HG03060 (cell line): Measurements from ENCODE around the gene NLRP9.
"Not testable (repeated sequence)": the region's sequence is repeated elsewhere in the genome, so short reads cannot be mapped to it uniquely, and the experiment has no call there.

Experiments used
- ATAC-seq: cut with Tn5 transposase; IDR thresholded peaks from one replicate; pipeline ENCODE4 v1.9.1; 2021; ENCODE audit warnings: low read depth, moderate number of reproducible peaks; ENCODE audit not compliant: unreplicated experiment

NLRP9 gene

DNA sequence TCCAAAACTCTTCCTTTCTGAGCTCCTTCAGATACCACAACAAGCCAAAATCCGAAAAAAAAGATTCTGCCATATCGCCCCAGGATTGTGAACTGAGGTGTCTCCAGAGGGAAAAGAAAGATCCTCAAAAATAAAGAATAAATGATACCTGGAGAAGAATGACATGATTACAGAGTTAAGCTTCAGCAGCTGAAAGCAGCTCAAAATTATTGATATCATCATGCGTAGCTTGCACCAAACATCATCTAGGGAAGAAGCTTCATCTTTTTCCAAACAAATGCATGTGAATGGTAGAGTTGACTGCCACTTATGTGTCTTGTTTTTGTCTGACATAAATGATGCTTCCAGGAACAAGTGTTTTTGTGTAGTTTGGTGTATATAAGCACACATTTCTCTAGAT lies at the start of gene NLRP9:
TSS of gene NLRP9 (minus strand) at position 101 of the 400 bp plus-strand sequence. CDS start at position 73, 28 bp downstream.
- ATAC-seq: no peak

DNA sequence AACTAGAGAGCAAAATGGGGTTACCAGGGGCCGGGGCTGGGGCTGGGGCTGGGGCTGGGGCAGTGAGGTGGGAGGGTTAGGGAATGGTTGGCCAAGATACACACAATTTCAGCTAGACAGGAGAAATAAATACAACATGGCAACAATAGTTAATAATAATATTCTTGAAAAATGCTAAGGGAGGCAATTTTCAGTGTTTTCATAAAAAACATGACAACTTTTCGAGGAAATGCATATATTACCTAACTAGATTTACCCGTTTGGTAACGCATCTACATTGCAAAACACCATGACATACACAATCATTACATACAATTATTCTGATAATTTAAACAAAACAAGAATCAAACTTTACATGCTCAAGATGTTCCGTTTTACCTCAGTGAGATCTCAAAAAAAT lies 42.9 kb upstream of the NLRP9 start:
- no peak for ATAC-seq

DNA sequence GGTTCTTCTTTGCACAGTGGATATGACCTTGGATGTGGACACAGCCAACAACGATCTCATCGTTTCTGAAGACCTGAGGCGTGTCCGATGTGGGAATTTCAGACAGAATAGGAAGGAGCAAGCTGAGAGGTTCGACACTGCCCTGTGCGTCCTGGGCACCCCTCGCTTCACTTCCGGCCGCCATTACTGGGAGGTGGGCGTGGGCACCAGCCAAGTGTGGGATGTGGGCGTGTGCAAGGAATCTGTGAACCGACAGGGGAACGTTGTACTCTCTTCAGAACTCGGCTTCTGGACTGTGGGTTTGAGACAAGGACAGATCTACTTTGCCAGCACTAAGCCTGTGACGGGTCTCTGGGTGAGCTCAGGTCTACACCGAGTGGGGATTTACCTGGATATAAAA lies 40.1 kb upstream of the NLRP9 start:
- no peak for ATAC-seq

- no peak for ATAC-seq
Observed at GRCh38 chr19:55777528-55777927, 39.3 kb upstream of the NLRP9 start.

GRCh38 chr19:55769632-55770031 lies 31.4 kb upstream of the NLRP9 start:
- not testable (repeated sequence) for ATAC-seq

DNA sequence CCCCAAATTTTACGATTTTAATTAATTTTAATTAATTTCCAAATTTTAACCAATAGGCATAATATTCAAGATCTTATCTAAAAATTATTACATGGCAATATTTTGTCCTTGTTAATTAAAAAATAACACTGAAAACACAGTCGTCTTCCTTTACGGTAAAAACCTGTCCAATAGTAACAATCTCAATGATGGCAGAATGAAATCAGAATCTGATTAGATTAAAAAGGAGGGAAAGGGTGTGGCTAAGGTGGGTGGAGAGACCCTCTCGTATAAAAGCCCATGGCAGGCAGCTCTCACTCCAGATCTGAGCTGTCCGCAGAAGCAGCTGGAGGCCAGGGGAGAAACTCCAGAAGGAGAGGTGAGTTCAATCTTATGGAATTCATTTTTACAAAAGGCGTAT lies 30.6 kb upstream of the NLRP9 start, which contains the start of gene RFPL4AL1:
TSS of gene RFPL4AL1 (plus strand) at position 301 of the 400 bp plus-strand sequence. CDS start 2,687 bp downstream, outside the sequence.
- ATAC-seq: not testable (repeated sequence)

DNA sequence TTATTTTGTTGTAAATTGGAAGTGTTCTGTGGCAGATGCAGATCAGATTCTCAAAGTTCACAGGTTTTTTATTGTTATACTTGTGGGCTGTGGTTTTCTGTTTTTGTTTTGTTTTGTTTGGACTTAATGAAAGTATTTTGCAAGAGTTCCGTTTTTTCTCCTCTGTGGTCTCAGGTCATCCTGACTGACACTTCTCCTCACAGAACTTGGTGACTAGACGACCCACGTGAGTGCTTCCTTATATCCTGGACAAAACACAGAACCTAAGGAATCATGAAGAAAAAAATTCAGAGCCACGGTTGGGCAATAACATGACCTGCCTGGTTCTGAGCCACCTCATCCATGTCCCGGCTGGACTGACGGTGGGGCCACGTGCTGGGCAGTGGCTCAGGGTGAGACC lies 28.3 kb upstream of the NLRP9 start:
- ATAC-seq: no peak

- ATAC-seq: not testable (repeated sequence)
Observed at GRCh38 chr19:55758797-55759196, 20.6 kb upstream of the NLRP9 start, which contains the start of gene RFPL4A. Gene RFPL4A (plus strand): TSS chr19:55759097. CDS start chr19:55761801, 2,704 bp downstream.

GRCh38 chr19:55756808-55757207 lies 18.6 kb upstream of the NLRP9 start:
- not testable (repeated sequence) for ATAC-seq

- no peak for ATAC-seq
Observed at GRCh38 chr19:55753401-55753800, 15.2 kb upstream of the NLRP9 start.

DNA sequence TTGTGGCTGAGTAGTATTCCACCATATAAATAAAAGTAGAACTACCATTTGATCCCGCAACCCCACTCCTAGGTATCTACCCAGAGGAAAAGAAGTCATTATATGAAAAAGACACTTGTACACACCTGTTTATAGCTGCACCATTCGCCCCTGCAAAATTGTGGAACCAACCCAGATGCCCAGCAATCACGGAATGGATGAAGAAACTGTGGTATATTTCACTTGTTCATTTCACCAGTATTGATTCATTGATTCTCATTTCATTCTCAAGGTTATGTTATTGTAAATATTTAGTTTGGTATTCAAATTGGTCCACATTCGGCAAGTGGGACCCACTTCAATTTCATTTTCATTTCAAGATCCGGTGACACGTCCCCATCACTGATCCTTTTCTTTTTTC lies 12.5 kb upstream of the NLRP9 start:
- no peak for ATAC-seq

- ATAC-seq: not testable (repeated sequence)
Observed at GRCh38 chr19:55730378-55730777, 7.8 kb downstream of the NLRP9 start.

GRCh38 chr19:55723491-55723890 lies 14.7 kb downstream of the NLRP9 start:
- ATAC-seq: no peak

- ATAC-seq: no peak
Observed at GRCh38 chr19:55720801-55721200, 17.4 kb downstream of the NLRP9 start.

- no peak for ATAC-seq
Observed at GRCh38 chr19:55720214-55720746, 17.9 kb downstream of the NLRP9 start.

GRCh38 chr19:55717879-55718711 lies 20.1 kb downstream of the NLRP9 start:
- ATAC-seq: not testable (repeated sequence)

DNA sequence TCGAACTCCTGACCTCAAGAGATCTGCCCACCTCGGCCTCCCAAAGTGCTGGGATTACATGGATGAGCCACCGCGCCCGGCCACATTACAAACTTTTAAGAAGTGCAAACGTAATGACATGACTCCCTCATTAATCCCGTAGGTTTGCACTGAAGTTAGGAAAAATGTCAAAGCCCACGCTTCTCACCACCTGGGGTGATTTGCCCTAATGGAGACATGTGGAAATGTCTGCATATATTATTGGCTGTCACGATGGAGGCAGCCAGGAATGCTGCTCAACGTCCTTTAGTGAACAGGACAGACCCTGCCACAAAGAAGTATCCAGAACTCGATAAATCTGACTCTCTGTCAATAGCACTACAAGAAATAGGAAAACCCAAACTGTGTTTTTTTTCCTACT lies 21.0 kb downstream of the NLRP9 start:
- ATAC-seq: no peak

DNA sequence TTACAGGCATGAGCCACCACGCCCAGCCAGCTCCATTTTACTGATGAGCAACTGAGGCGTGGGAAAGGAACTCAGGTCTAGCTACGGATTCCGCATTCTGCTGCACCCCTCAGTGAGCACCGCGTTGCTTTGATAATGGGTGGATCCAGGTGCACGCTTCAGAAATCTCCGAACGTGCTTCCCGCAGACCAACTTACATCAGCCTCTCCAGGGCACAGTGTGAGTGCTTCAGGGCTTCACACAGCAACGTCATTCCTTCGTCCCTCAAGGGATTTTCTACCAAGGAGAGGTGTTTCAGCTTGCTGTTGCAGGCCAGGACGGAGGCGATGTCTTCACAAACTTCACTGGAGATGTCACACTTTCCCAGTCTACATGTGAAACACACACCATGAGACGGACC lies 21.7 kb downstream of the NLRP9 start:
- no peak for ATAC-seq

GRCh38 chr19:55712804-55713631 lies 25.2 kb downstream of the NLRP9 start:
- ATAC-seq: no peak

DNA sequence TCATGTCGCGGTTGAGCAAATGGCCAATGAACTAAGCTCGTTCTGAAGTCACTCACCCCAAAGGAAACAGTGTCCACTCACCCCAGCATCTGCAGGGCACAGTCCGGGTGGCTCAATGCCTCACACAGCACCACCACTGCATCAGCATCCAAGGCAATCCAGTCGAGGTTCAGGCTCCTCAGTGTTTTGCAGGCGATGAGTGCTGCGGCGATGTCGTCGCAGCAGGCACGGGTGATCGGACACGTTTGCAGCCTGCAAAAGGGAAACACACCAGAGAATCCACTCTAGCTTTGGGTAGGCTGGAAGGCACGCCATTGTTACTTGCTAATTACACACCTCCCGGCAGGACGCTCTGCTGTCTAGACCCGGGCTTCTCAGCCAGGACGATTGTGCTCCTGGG lies 26.5 kb downstream of the NLRP9 start:
- no peak for ATAC-seq

DNA sequence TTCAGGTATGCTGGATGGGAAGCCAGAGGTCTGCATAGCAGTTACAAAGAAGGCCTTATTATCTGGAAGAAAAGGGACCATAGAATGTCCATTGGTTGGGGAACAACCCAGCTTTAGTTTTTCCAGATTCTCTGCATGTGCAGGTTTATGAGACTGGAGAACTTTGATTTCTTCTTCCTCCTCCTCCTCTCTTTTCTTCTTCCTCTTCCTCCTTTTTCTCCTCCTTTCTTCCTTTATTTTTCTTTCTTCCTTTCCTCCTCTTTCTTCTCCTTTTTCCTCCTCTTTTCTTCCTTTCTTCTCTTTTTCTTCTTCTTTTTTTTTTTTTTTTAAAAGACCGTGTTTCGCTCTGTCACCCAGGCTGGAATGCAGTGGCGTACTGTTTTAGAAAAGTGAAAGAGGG lies 32.2 kb downstream of the NLRP9 start:
- ATAC-seq: no peak
